GM15510 (cell line): ENCODE results near the gene ELK1.
A peak's percentile ranks its signal among the peaks of the same experiment; 100 is the strongest.

ENCODE experiments used
- POLR2A ChIP-seq: IDR thresholded peaks from 3 replicates; pipeline ENCODE4 v1.6.1; 2011; ENCODE audit warnings: borderline replicate concordance; ENCODE audit not compliant: insufficient read length; ENCODE audit errors: extremely low read depth

ELK1 gene

DNA sequence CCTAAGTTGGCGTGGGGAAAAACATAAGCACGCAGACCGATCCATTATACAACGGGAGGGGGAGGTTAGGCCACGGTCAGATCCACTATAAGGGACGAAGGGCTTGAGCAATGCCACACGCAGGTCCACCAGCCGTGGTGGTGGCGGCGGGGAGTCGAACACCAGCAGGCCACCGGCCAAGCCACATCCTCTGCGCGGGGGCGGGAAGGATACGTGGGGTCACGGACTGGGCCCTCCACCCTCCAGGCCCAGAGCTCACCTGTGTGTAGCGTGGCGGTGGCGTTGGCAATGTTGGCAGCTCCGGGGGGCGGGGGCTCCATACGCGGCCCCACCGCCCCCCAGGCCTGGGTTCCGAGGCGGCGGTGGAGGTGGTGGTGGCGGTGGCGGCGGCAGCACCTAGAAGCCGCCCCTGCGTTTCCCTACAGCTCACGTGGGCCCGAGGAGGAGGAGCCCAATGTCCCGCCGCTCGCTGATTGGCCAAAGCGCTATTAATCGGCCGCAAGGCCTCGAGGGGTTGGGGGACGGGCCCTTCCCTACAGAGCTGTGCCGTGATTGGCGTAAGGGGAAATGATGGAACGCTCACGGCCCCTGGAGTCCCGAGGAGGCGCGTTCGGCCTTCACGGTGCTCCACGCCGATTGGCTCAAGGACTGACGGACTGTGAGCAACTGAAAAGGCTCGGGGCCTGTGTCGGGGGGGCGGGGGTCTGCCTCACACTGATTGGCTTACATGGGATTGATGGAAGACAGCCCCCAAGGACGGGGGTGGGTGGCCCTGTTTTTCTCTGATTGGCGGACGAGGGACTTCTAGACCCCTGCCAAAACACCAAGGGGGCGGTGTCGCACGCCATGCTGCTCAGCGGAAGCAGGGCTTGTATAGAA, at the start of gene ELK1:
Gene ELK1 (minus strand): TSS at position 400 of the 879 bp plus-strand sequence. CDS start 9,122 bp downstream, outside the sequence.
- TF ChIP-seq POLR2A = peak; percentile 52

DNA sequence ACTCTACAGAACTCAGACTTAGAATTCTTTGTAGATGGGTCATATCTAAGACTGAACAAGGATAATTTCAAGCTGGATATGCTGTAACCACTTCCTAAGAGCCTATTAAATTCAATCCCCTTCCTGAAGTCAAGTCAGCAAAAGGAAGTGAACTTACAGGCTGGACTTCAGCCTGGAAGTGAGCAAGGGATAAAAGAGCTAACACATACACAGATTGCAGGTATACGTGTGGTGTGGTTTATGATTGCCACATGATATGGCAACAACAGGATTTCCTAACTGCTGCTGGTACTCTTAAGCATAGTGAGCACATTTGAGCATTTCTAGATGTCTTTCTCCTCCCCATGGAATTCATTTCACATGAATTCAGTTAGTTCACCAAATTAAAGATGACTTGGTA, 46.8 kb upstream of the ELK1 start:
- TF ChIP-seq POLR2A = no peak

GRCh38 chrX:47690175-47690574, 39.8 kb upstream of the ELK1 start:
- no peak for TF ChIP-seq POLR2A

GRCh38 chrX:47687263-47687662, 36.9 kb upstream of the ELK1 start:
- no peak for TF ChIP-seq POLR2A

- TF ChIP-seq POLR2A = no peak
These were observed 33.5 kb upstream of the ELK1 start for GRCh38 chrX:47683829-47684205.

- TF ChIP-seq POLR2A = no peak
These were observed 32.9 kb upstream of the ELK1 start for GRCh38 chrX:47683184-47683828.

GRCh38 chrX:47674776-47675175, 24.4 kb upstream of the ELK1 start:
- no peak for TF ChIP-seq POLR2A

DNA sequence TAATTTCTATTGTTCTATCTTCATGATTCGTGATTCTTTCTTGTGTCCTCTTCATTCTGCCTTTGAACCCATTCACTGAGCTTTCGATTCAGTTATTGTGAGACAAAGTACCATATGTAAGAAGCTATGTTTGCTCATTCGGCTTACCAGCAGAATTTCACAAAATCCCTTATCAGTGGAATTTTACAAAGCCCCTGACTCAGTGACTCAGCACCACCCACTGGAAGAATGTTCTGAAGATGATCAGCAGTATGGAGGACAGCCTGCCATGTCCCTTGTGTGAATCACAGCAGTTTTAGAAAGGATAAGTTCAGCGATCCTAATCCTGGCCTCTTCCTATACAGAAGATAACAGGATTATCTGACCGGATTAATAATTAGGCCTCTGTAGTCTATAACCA, 14.4 kb upstream of the ELK1 start:
- no peak for TF ChIP-seq POLR2A

DNA sequence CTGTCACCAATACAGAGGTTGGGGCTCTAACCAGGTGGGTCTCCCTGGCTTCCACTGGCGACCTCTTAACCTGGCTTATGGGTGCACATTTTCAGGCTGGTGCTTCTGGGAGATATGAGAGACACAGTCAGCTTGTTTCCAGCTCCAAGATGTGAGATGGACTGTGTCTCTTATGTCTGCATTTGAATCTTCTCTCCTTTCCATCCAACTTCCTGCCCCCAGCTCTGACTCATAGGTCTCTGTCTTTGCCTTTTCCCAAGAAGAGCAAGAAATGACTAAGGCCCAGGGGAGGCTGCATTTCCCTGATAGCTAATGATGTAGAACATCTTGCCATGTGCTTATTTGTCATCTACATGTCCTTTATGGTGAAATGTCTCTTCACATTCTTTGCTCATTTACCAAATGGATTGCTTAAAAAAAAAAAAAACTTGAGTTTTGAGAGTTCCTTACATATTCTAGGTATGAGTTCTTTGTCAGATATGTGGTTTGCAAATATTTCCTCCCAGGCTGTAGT, 11.8 kb upstream of the ELK1 start:
- TF ChIP-seq POLR2A = no peak

DNA sequence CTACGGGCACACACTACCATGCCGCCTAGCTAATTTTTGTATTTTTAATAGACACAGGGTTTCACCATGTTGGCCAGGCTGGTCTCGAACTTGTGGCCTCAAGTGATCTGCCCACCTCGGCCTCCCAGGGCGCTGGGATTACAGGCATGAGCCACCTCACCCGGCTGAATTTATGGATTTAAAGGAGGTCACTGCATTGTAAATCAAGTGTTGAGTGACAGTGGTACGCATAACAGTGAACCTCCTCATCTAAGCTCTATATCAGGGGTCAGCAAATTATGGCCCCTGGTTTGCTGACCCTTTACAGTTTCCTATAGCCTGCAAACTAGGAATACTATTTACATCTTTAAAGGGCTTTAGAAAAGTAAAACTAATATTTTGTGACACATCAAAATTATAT, 11.2 kb upstream of the ELK1 start:
- TF ChIP-seq POLR2A = no peak

DNA sequence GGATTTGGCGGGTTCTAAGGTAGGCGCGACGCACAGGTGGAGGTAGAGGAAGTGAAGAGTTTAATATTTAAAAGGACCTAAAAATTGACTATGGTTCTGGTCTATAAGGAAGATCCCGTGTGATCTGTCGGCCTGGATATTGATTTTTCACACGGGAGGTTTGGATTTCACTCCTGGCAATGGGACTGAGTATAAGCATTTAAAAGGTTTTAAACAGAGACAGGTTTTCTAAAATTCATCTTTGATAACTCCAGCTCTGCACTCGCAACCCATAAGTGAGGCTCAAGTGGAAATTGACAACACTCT, 9.0 kb upstream of the ELK1 start:
- no peak for TF ChIP-seq POLR2A

DNA sequence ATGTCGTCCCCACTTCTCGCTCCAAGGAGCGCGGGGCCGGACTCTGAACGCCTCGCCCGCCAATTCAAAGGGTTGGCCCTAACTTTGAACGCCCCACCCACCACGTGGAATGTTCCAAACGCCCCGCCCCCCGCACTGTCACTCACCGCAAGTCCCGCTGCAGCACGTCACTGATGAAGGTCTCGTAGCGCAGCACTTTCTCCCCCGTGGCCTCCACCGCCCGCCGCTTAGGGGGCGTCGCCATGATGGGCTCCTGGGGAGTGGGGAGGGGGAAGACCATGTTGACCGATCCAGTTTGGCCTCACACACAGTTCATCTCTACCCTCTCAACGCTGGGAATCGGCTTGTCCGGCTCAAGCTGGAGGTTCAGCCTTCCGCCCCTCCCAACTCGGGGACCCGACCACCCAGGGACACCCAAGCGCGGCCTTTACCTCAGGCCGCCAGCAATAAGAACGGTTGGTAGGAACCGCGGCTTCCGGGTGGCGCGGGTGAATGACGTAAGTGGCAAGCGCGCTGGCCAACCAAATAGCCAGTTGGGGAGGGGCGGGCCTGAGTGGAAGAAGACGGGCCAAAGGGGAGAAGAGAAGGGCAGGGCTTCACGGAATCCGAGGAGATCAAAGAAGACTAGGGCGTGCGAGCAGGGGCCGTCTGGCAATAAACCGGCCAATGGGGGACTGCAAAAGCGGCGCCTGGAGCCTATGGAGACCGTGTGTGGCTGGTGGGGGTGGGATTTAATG, 8.5 kb upstream of the ELK1 start, which contains the start of gene UXT:
Gene UXT (minus strand): TSS at position 497 of the 737 bp plus-strand sequence. CDS start 253 bp downstream, at position 244.
- TF ChIP-seq POLR2A = peak; percentile 40

- TF ChIP-seq POLR2A = no peak
These were observed 7.9 kb upstream of the ELK1 start for GRCh38 chrX:47658301-47658683.

DNA sequence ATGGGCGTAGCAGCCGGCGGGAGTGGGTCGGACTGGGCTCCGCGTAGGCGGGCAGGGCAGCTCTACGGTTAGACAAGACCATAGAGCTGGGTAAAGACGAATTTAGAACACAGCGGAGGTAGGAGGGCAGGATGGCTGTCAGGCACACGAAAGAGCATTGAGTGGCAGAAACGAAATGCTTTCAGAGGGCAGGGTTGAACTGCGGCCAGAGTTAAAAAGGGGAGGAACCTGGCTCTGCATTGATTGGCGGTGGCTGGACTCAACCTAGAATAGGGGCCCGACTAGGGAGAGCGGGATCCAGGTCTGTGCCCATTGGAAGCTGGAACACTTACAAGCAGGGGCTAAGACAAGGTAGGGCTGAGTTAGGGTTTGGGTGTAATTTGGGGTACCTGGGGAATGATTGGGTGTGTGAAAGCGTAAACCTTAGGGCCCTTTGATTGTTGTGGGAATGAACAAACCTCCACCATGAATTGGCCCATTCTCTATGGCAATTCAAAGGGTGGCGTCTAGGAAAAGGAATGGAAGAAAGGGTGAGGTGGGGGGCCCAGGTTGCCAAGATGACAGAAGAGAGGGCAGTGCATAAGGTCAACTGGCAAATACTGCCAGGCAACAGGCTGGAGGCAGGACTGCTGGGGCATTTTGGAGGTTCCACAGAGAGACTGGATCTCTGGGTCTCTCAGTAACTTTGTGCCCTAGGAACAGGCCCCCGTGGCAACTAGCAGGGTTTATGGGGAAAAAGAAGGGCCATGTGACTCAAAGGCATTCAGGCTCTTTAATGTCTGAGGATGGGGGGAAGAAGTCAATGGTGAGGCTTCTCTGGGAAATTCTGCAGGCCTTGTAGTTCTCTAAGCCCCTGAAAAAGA, 911 bp upstream of the ELK1 start:
- peak; percentile 23 for TF ChIP-seq POLR2A
